ENCODE measurements around the gene SDK1. TPM values are rescaled to one million over a fixed set of nuclear protein-coding genes. Genes with fewer than 3 reads are reported as not detected.
"Not testable (repeated sequence)": the region's sequence is repeated elsewhere in the genome, so short reads cannot be mapped to it uniquely, and the experiment has no call there.

Gene SDK1
- total RNA-seq, 1 donor from 2014 or later: 0.48 TPM

- intact Hi-C loops (cut with micrococcal nuclease): no loop called here
- Mint-ChIP-seq H3K4me3 (ENCODE audit: low read depth) (no peak overlapping the region), H3K9me3 (no peaks in the 10 kb centered on the region), H3K4me1 (ENCODE audit: low read depth) (no peaks in the 10 kb centered on the region), H3K36me3 (ENCODE audit: low read depth) (no peaks in the 10 kb centered on the region), H3K27me3 (ENCODE audit: low read depth) (no peaks in the 10 kb centered on the region), H3K27ac (no peak overlapping the region)
- DNase-seq (ENCODE audit: low spot score): no peak
Measured at GRCh38 chr7:3747467-3747866, 446.4 kb downstream of the SDK1 start.

DNA sequence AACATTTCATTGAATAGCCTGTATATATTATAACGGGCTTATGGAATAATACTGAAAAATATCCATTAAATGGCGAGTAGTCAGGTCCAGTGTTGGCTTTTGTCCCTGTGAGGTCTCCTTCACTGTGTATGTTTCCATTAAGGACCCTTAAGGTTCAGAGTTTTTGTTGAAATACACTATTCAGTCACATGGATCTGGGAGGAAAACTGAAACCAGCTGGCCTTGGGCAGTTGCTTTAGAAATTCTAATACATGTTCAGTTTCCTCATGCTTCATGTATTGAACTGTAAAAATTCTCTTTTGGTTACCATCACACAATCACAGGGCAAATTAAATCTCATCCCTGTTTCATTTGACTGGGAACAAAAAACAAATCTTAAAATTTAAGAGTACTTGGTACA is 447.3 kb downstream of the SDK1 start:
- H3K36me3 Mint-ChIP-seq (ENCODE audit: low read depth): no peaks in the 10 kb centered on the region
- H3K4me3 Mint-ChIP-seq (ENCODE audit: low read depth): no peak overlapping the region
- no peak for DNase-seq (ENCODE audit: low spot score)
- no peaks in the 10 kb centered on the region for H3K4me1 Mint-ChIP-seq (ENCODE audit: low read depth)
- H3K27me3 Mint-ChIP-seq (ENCODE audit: low read depth): no peaks in the 10 kb centered on the region
- no peak overlapping the region for H3K27ac Mint-ChIP-seq
- H3K9me3 Mint-ChIP-seq: no peaks in the 10 kb centered on the region
- intact Hi-C loops (cut with micrococcal nuclease): no loop called here

- intact Hi-C loops (cut with micrococcal nuclease): no loop called here
- no peak overlapping the region for H3K4me3 Mint-ChIP-seq (ENCODE audit: low read depth)
- no peaks in the 10 kb centered on the region for H3K9me3 Mint-ChIP-seq
- H3K27me3 Mint-ChIP-seq (ENCODE audit: low read depth): no peaks in the 10 kb centered on the region
- no peak for DNase-seq (ENCODE audit: low spot score)
- H3K4me1 Mint-ChIP-seq (ENCODE audit: low read depth): no peaks in the 10 kb centered on the region
- no peaks in the 10 kb centered on the region for H3K36me3 Mint-ChIP-seq (ENCODE audit: low read depth)
- no peak overlapping the region for H3K27ac Mint-ChIP-seq
Measured at GRCh38 chr7:3753868-3754267, 452.8 kb downstream of the SDK1 start.

DNA sequence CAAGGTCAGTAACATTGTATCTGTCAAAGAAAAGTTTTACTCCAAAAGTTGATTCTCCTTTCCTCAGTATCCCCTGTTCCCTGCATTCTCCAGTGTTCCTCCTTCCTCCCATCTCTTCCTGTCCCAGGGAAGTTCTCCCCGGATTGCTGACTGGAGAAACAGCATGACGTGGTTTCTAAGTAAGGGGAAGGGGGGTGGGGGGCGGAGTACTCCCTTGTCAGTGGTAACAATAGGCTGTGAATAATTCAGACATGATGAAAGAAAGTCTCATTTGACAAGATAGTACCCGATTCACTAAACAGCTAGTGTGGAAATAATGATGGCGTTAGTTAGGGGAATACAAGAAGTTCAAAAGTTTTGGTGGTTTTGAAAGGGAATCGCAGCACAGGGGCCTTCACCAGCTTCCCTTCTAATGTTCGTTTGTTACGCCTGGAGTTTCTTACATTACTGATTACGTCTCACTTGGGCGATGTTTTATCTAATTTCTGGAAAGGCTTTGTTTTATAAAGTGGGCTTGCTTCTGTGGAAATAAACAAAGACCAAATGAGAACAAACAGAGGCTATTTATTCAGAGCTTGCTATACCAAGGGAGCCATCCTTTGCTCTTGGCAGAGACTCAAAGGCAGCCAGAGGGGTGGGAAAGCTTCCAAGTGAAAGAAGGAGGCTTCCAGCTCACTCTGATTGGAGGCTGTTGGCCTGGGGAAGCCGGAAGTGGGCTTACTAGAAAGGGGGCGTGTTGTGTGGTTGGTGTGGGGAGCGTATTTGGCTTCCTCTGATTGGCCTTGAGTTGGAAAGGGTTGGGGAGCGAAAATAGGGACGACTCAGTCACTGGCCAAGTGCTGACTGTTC is 453.7 kb downstream of the SDK1 start:
- no peaks in the 10 kb centered on the region for H3K9me3 Mint-ChIP-seq
- intact Hi-C loops (cut with micrococcal nuclease): no loop called here

GRCh38 chr7:3755778-3756453 is 454.9 kb downstream of the SDK1 start:
- H3K36me3 Mint-ChIP-seq (ENCODE audit: low read depth); intact Hi-C loops (cut with micrococcal nuclease); H3K4me1 Mint-ChIP-seq (ENCODE audit: low read depth); H3K27ac Mint-ChIP-seq; H3K4me3 Mint-ChIP-seq (ENCODE audit: low read depth); H3K27me3 Mint-ChIP-seq (ENCODE audit: low read depth); DNase-seq (ENCODE audit: low spot score); H3K9me3 Mint-ChIP-seq: not testable (repeated sequence)

More for the DNA sequence above, 453.7 kb downstream of the SDK1 start:
- H3K27me3 Mint-ChIP-seq (ENCODE audit: low read depth): no peaks in the 10 kb centered on the region
- H3K36me3 Mint-ChIP-seq (ENCODE audit: low read depth): no peaks in the 10 kb centered on the region
- DNase-seq (ENCODE audit: low spot score): no peak
- H3K27ac Mint-ChIP-seq: no peak overlapping the region
- no peak overlapping the region for H3K4me3 Mint-ChIP-seq (ENCODE audit: low read depth)
- H3K4me1 Mint-ChIP-seq (ENCODE audit: low read depth): no peaks in the 10 kb centered on the region

DNA sequence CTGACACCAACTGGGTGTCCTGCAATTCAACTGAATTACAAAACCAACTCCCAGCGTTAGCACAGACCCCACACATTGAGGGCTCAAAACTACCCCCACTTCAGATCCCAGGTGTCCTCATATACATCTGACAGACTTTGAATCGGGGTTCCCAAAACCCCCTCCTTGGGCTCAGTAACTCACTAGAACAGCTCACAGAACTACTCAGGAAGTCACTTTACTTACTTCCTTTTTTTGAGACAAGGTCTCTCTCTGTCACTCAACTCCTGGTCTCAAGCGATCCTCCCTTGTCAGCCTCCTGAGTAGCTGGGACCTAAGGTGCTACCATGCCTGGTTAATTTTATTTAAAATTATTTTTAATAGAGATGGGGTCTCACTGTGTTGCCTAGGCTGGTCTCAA is 456.0 kb downstream of the SDK1 start:
- H3K4me1 Mint-ChIP-seq (ENCODE audit: low read depth): no peaks in the 10 kb centered on the region
- no peak overlapping the region for H3K4me3 Mint-ChIP-seq (ENCODE audit: low read depth)
- no peak overlapping the region for H3K27ac Mint-ChIP-seq
- H3K36me3 Mint-ChIP-seq (ENCODE audit: low read depth): no peaks in the 10 kb centered on the region
- no peak for DNase-seq (ENCODE audit: low spot score)
- intact Hi-C loops (cut with micrococcal nuclease): no loop called here
- H3K27me3 Mint-ChIP-seq (ENCODE audit: low read depth): no peaks in the 10 kb centered on the region
- no peaks in the 10 kb centered on the region for H3K9me3 Mint-ChIP-seq

- Mint-ChIP-seq H3K9me3 (no peaks in the 10 kb centered on the region), H3K27ac (no peak overlapping the region), H3K27me3 (ENCODE audit: low read depth) (no peaks in the 10 kb centered on the region), H3K4me1 (ENCODE audit: low read depth) (no peaks in the 10 kb centered on the region), H3K36me3 (ENCODE audit: low read depth) (no peaks in the 10 kb centered on the region), H3K4me3 (ENCODE audit: low read depth) (no peak overlapping the region)
- no peak for DNase-seq (ENCODE audit: low spot score)
- intact Hi-C loops (cut with micrococcal nuclease): no loop called here
Measured at GRCh38 chr7:3760651-3761050, 459.6 kb downstream of the SDK1 start.

GRCh38 chr7:3762146-3762831 is 461.2 kb downstream of the SDK1 start:
- no peaks in the 10 kb centered on the region for H3K36me3 Mint-ChIP-seq (ENCODE audit: low read depth)
- intact Hi-C loops (cut with micrococcal nuclease): no loop called here
- H3K27me3 Mint-ChIP-seq (ENCODE audit: low read depth): no peaks in the 10 kb centered on the region
- no peak overlapping the region for H3K4me3 Mint-ChIP-seq (ENCODE audit: low read depth)
- no peaks in the 10 kb centered on the region for H3K4me1 Mint-ChIP-seq (ENCODE audit: low read depth)
- no peaks in the 10 kb centered on the region for H3K9me3 Mint-ChIP-seq
- no peak overlapping the region for H3K27ac Mint-ChIP-seq
- no peak for DNase-seq (ENCODE audit: low spot score)

GRCh38 chr7:3767917-3768777 is 467.1 kb downstream of the SDK1 start:
- no peak overlapping the region for H3K27ac Mint-ChIP-seq
- intact Hi-C loops (cut with micrococcal nuclease): no loop called here
- no peaks in the 10 kb centered on the region for H3K9me3 Mint-ChIP-seq
- DNase-seq (ENCODE audit: low spot score): no peak
- no peaks in the 10 kb centered on the region for H3K36me3 Mint-ChIP-seq (ENCODE audit: low read depth)
- H3K4me1 Mint-ChIP-seq (ENCODE audit: low read depth): no peaks in the 10 kb centered on the region
- H3K4me3 Mint-ChIP-seq (ENCODE audit: low read depth): no peak overlapping the region
- H3K27me3 Mint-ChIP-seq (ENCODE audit: low read depth): peaks cover 2% of the 10 kb centered on the region

DNA sequence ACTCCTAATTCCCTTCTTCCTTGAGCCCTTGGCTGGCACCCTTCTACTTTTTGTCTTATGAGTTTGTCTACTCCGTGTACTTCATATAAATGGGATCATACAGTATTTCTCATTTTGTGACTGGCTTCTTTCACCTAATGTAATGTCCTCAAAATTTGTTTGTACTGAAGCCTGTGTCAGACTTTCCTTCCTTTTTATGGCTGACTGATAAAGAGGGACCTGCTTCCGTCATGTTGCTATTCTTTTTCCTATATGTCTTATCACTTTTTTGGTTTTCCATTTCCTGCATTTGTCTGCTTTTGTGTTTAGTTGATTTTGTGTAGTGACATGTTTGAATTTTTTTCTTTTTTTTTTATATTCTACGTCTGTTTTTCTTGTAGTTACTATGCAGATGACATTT is 470.9 kb downstream of the SDK1 start:
- no peak for DNase-seq (ENCODE audit: low spot score)
- no peaks in the 10 kb centered on the region for H3K36me3 Mint-ChIP-seq (ENCODE audit: low read depth)
- H3K4me1 Mint-ChIP-seq (ENCODE audit: low read depth): no peaks in the 10 kb centered on the region
- H3K27me3 Mint-ChIP-seq (ENCODE audit: low read depth): peaks cover 2% of the 10 kb centered on the region
- no peaks in the 10 kb centered on the region for H3K9me3 Mint-ChIP-seq
- no peak overlapping the region for H3K4me3 Mint-ChIP-seq (ENCODE audit: low read depth)
- no peak overlapping the region for H3K27ac Mint-ChIP-seq
- intact Hi-C loops (cut with micrococcal nuclease): no loop called here

DNA sequence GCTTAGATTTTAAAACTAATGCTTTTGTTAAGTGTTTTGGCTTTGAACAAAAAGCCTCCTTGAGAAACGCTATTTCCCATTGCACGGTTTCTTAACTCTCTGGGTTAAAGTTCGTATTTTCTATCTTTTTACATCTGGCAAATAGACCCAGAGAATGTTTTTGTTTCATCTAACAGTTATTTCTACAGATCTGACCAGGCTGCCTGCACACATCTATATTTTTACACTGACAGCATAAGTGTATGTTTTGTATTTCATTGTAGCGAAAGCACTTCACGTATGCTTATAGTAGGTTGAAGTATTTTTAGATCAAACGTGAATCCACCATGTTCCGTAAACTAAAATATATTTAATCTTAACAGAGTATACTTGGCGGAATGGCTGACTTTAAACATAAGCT is 477.3 kb downstream of the SDK1 start:
- Mint-ChIP-seq H3K9me3 (peaks cover 15% of the 10 kb centered on the region), H3K4me3 (ENCODE audit: low read depth) (no peak overlapping the region), H3K36me3 (ENCODE audit: low read depth) (no peaks in the 10 kb centered on the region), H3K4me1 (ENCODE audit: low read depth) (no peaks in the 10 kb centered on the region), H3K27me3 (ENCODE audit: low read depth) (no peaks in the 10 kb centered on the region), H3K27ac (no peak overlapping the region)
- DNase-seq (ENCODE audit: low spot score): no peak
- intact Hi-C loops (cut with micrococcal nuclease): no loop called here

- Mint-ChIP-seq H3K27ac (no peak overlapping the region), H3K4me1 (ENCODE audit: low read depth) (no peaks in the 10 kb centered on the region)
Measured at GRCh38 chr7:3780016-3780415, 479.0 kb downstream of the SDK1 start.

More at GRCh38 chr7:3780016-3780415, 479.0 kb downstream of the SDK1 start:
- no peaks in the 10 kb centered on the region for H3K27me3 Mint-ChIP-seq (ENCODE audit: low read depth)
- intact Hi-C loops (cut with micrococcal nuclease): no loop called here
- H3K4me3 Mint-ChIP-seq (ENCODE audit: low read depth): no peak overlapping the region
- no peak for DNase-seq (ENCODE audit: low spot score)
- peaks cover 15% of the 10 kb centered on the region for H3K9me3 Mint-ChIP-seq
- no peaks in the 10 kb centered on the region for H3K36me3 Mint-ChIP-seq (ENCODE audit: low read depth)
